Gastroesophageal sphincter (tissue), 3 donors: ENCODE measurements around the gene NRXN3.

ENCODE experiments used
- POLR2AphosphoS5 ChIP-seq: sonication (generic); formaldehyde crosslinking; IDR thresholded peaks from one replicate; pipeline ENCODE4 v1.6.1; 2017; ENCODE audit warnings: antibody characterized with exemption
- TF ChIP-seq, protein P1 (sequence below), 4 experiments: fragments of 200-600 bp in 2 of 4; fragments of 450-650 bp in 2 of 4; sonication (generic) in 1 of 4; IDR thresholded peaks; one replicate each; pipeline ENCODE4 v1.5.1; 2017 to 2019; ENCODE audit warnings: antibody characterized with exemption in 4 of 4, mild to moderate bottlenecking in 2 of 4, moderate library complexity in 2 of 4

DNA sequence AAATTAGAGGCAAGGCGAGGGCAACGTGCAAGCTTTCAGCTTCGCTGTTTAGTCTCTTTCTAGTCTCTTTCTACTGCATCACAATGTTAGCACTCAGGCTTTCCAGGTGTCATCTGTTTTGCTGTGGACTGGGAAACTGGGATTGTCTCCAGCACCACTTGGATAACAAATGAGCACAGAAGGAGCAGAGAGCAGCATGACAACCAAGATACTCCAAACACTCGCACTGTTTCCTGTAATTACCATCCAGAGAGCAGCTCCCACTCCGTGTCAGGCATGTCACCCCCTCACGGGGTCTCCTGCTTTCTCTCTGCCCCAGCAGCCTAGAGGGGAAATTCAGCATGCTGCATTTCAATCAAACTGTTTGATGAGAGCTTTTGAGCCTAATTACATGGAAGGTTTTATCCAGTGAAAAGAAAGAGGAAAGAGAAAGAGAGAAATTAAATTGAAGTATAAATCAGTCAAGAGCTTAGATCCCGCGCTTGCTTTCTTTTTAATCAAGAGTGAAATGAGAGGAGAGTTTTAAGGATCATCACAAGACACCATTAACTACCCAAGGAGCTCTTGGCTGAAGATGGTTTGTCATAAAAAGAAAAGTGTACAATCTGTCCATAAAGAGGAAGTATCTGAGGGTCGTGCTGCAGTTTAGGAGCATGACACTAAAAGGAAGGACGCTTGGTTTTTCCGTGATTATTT, 1123.5 kb downstream of the NRXN3 start:
- peak; percentile 17 for TF ChIP-seq POLR2AphosphoS5
- TF ChIP-seq, protein P1, sequence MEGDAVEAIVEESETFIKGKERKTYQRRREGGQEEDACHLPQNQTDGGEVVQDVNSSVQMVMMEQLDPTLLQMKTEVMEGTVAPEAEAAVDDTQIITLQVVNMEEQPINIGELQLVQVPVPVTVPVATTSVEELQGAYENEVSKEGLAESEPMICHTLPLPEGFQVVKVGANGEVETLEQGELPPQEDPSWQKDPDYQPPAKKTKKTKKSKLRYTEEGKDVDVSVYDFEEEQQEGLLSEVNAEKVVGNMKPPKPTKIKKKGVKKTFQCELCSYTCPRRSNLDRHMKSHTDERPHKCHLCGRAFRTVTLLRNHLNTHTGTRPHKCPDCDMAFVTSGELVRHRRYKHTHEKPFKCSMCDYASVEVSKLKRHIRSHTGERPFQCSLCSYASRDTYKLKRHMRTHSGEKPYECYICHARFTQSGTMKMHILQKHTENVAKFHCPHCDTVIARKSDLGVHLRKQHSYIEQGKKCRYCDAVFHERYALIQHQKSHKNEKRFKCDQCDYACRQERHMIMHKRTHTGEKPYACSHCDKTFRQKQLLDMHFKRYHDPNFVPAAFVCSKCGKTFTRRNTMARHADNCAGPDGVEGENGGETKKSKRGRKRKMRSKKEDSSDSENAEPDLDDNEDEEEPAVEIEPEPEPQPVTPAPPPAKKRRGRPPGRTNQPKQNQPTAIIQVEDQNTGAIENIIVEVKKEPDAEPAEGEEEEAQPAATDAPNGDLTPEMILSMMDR (IDR thresholded peaks at IDR 0.05): no peak
